GM23338 (cell line): ENCODE measurements around the gene CNTN5. TPM values are rescaled to one million over a fixed set of nuclear protein-coding genes. Genes with fewer than 3 reads are reported as not detected.

Source experiments
- ATAC-seq: fragments of 200-7000 bp; cut with Tn5 transposase; 3 replicates; pipeline ENCODE4 v1.9.1; 2020
- DNase-seq: peaks from one replicate; pipeline ENCODE4 v3.0.0-alpha.2; 2015; ENCODE audit warnings: low spot score
- H2AFZ ChIP-seq: fragments of 200-600 bp; sonication (generic); 2 replicates; pipeline ENCODE4 v1.8.0; 2016; ENCODE audit warnings: antibody characterized with exemption, mild to moderate bottlenecking, moderate library complexity
- H3F3A ChIP-seq: fragments of 200-600 bp; sonication (generic); replicated peaks from 2 replicates; pipeline ENCODE4 v1.8.0; 2017; ENCODE audit warnings: antibody characterized with exemption, mixed run types, low read depth
- H3K27ac ChIP-seq: fragments of 200-600 bp; sonication (generic); 2 replicates; pipeline ENCODE4 v1.6.1; 2016; ENCODE audit warnings: low read depth
- H3K27me3 ChIP-seq: fragments of 200-600 bp; sonication (generic); 2 replicates; pipeline ENCODE4 v1.8.0; 2016; ENCODE audit warnings: mild to moderate bottlenecking, mixed run types, moderate library complexity; ENCODE audit not compliant: insufficient read depth
- H3K36me3 ChIP-seq: fragments of 200-600 bp; sonication (generic); 2 replicates; pipeline ENCODE4 v1.8.0; 2016; ENCODE audit warnings: mild to moderate bottlenecking; ENCODE audit not compliant: insufficient read depth
- H3K4me1 ChIP-seq: fragments of 200-600 bp; sonication (generic); 2 replicates; pipeline ENCODE4 v1.8.0; 2016; ENCODE audit warnings: mild to moderate bottlenecking, moderate library complexity; ENCODE audit not compliant: insufficient read depth
- H3K4me2 ChIP-seq: fragments of 200-600 bp; sonication (generic); 2 replicates; pipeline ENCODE4 v1.7.1; 2017; ENCODE audit warnings: mixed run types
- H3K4me3 ChIP-seq: fragments of 200-600 bp; sonication (generic); 2 replicates; pipeline ENCODE4 v1.6.1; 2016; ENCODE audit warnings: mixed run types
- H3K79me2 ChIP-seq: fragments of 200-600 bp; sonication (generic); replicated peaks from 2 replicates; pipeline ENCODE4 v1.8.0; 2017; ENCODE audit warnings: mild to moderate bottlenecking; ENCODE audit not compliant: insufficient read depth
- H3K9me2 ChIP-seq: fragments of 200-600 bp; sonication (generic); 2 replicates; pipeline ENCODE4 v1.8.0; 2017; ENCODE audit not compliant: insufficient read depth
- H4K20me1 ChIP-seq: fragments of 200-600 bp; sonication (generic); replicated peaks from 2 replicates; pipeline ENCODE4 v1.8.0; 2017; ENCODE audit warnings: mild to moderate bottlenecking; ENCODE audit not compliant: insufficient read depth
- H3K27ac Mint-ChIP-seq: 2 replicates; pipeline ENCODE4 v1.8.0; 2020; ENCODE audit warnings: inconsistent platforms, mild to moderate bottlenecking, moderate library complexity, mixed read lengths
- H3K27me3 Mint-ChIP-seq: 3 replicates; pipeline ENCODE4 v1.8.0; 2022; ENCODE audit warnings: low read depth, mild to moderate bottlenecking, moderate library complexity, mixed read lengths, inconsistent platforms; ENCODE audit not compliant: insufficient read depth, poor library complexity
- H3K36me3 Mint-ChIP-seq: 3 replicates; pipeline ENCODE4 v1.8.0; 2021; ENCODE audit warnings: low read depth, mild to moderate bottlenecking, inconsistent platforms, moderate library complexity, mixed read lengths
- H3K4me1 Mint-ChIP-seq: 3 replicates; pipeline ENCODE4 v1.8.0; 2020; ENCODE audit warnings: mild to moderate bottlenecking, inconsistent platforms, mixed read lengths
- H3K4me3 Mint-ChIP-seq: 3 replicates; pipeline ENCODE4 v1.8.0; 2021; ENCODE audit warnings: moderate library complexity, mild to moderate bottlenecking, inconsistent platforms, mixed read lengths
- H3K9me3 Mint-ChIP-seq: 3 replicates; pipeline ENCODE4 v1.8.0; 2020; ENCODE audit warnings: moderate library complexity, mild to moderate bottlenecking, inconsistent platforms, mixed read lengths
- CREB1 ChIP-seq: fragments of 250-450 bp; sonication (Bioruptor Pico); IDR thresholded peaks from 2 replicates; pipeline ENCODE4 v1.5.0; 2020; ENCODE audit warnings: low read depth, mild to moderate bottlenecking, moderate library complexity
- CTCF ChIP-seq, 2 experiments: fragments of 200-600 bp in 1 of 2; sonication (generic) in 1 of 2; conservative IDR thresholded peaks; 2 replicates each; pipeline versions ENCODE4 v1.5.1 to v1.6.1; 2016 to 2017; ENCODE audit warnings: antibody characterized with exemption in 2 of 2, low read depth in 2 of 2, mild to moderate bottlenecking in 2 of 2, moderate library complexity in 1 of 2
- ETS1 ChIP-seq: IDR thresholded peaks from 2 replicates; pipeline ENCODE4 v1.6.1; 2016; ENCODE audit warnings: antibody characterized with exemption
- EZH2 ChIP-seq: fragments of 200-600 bp; sonication (generic); IDR thresholded peaks from one replicate; pipeline ENCODE4 v1.8.0; 2017; ENCODE audit warnings: antibody characterized with exemption, mild to moderate bottlenecking, low read depth; ENCODE audit not compliant: unreplicated experiment
- EZH2phosphoT487 ChIP-seq: fragments of 200-600 bp; sonication (generic); IDR thresholded peaks from one replicate; pipeline ENCODE4 v1.8.1; 2018; ENCODE audit warnings: antibody characterized with exemption; ENCODE audit not compliant: unreplicated experiment
- JUNB ChIP-seq: IDR thresholded peaks from one replicate; pipeline ENCODE4 v1.6.1; 2016; ENCODE audit warnings: antibody characterized with exemption; ENCODE audit not compliant: unreplicated experiment
- NANOG ChIP-seq: IDR thresholded peaks from 2 replicates; pipeline ENCODE4 v1.6.1; 2016; ENCODE audit warnings: antibody characterized with exemption, borderline replicate concordance
- POLR2AphosphoS5 ChIP-seq: IDR thresholded peaks from 2 replicates; pipeline ENCODE4 v1.6.1; 2016; ENCODE audit warnings: antibody characterized with exemption, low read depth
- REST ChIP-seq: IDR thresholded peaks from one replicate; pipeline ENCODE4 v1.6.1; 2018; ENCODE audit warnings: antibody characterized with exemption; ENCODE audit not compliant: unreplicated experiment
- STAT1 ChIP-seq: IDR thresholded peaks from one replicate; pipeline ENCODE4 v1.6.1; 2016; ENCODE audit warnings: antibody characterized with exemption; ENCODE audit not compliant: unreplicated experiment
- ZNF114 ChIP-seq: fragments of 250-450 bp; sonication (Bioruptor Pico); IDR thresholded peaks from 2 replicates; pipeline ENCODE4 v1.5.0; 2020; ENCODE audit warnings: mild to moderate bottlenecking, moderate library complexity
- ZNF331 ChIP-seq: fragments of 250-450 bp; sonication (Bioruptor Pico); IDR thresholded peaks from 2 replicates; pipeline ENCODE4 v1.5.0; 2020; ENCODE audit warnings: low read depth, mild to moderate bottlenecking, moderate library complexity
- polyA plus RNA-seq: library from polyadenylated mRNA; unstranded; fragments of >200 nt; fragmentation: Nextera tagmentation; extraction: Ambion mirVana; gene quantifications from 2 replicates; pipeline ENCODE4 v1.2.1, GENCODE V29; 2016
- total RNA-seq: library from RNA; depleted of rRNA; stranded (reverse); fragments of >200 nt; shearing (Covaris generic); gene quantifications from 2 replicates; pipeline ENCODE4 v1.2.3, GENCODE V29; 2014

CNTN5 gene
- total and polyA plus RNA-seq, 2 experiments from 2014 or later: not detected

- TF ChIP-seq CTCF (conservative IDR thresholded peaks at IDR 0.05; ENCODE audit: low read depth in 2 of 2): no peak
Measured at GRCh38 chr11:99585606-99586005, 564.9 kb downstream of the CNTN5 start (continued).

- no peaks in the 10 kb centered on the region for H4K20me1 ChIP-seq
- Mint-ChIP-seq H3K4me1 (no peaks in the 10 kb centered on the region), H3K9me3 (no peaks in the 10 kb centered on the region), H3K4me3 (no peak overlapping the region), H3K36me3 (no peaks in the 10 kb centered on the region; the same call in 2 of the 3 replicates), H3K27ac (no peak overlapping the region), H3K27me3 (peaks cover 2% of the 10 kb centered on the region)
- H2AFZ ChIP-seq: no peak overlapping the region
- H3K9me2 ChIP-seq: no peaks in the 10 kb centered on the region; the same call in 1 of the 2 replicates
- H3K27me3 ChIP-seq: no peaks in the 10 kb centered on the region
- H3K4me2 ChIP-seq: no peak overlapping the region
- no peaks in the 10 kb centered on the region for H3K4me1 ChIP-seq
- no peak overlapping the region for H3K27ac ChIP-seq
- ATAC-seq (no peak), DNase-seq (no peak)
- H3F3A ChIP-seq: no peaks in the 10 kb centered on the region
- H3K36me3 ChIP-seq: no peaks in the 10 kb centered on the region
- no peak overlapping the region for H3K4me3 ChIP-seq
- no peaks in the 10 kb centered on the region for H3K79me2 ChIP-seq
- TF ChIP-seq EZH2phosphoT487 (no peak), STAT1 (no peak), NANOG (no peak), CREB1 (no peak), JUNB (no peak), POLR2AphosphoS5 (no peak), ETS1 (no peak), ZNF114 (CRISPR knock-in tag) (no peak), EZH2 (no peak), REST (no peak), CTCF (conservative IDR thresholded peaks at IDR 0.05; ENCODE audit: low read depth in 2 of 2) (no peak), ZNF331 (CRISPR knock-in tag) (no peak)
Measured at GRCh38 chr11:99589771-99590170, 569.0 kb downstream of the CNTN5 start.
